ENCODE data around the gene CPEB3.
"Not testable (repeated sequence)": the region's sequence is repeated elsewhere in the genome, so short reads cannot be mapped to it uniquely, and the experiment has no call there.

CPEB3 gene

GRCh38 chr10:92208157-92208720 is 82.6 kb downstream of the CPEB3 start:
- DNase-seq = no peak

DNA sequence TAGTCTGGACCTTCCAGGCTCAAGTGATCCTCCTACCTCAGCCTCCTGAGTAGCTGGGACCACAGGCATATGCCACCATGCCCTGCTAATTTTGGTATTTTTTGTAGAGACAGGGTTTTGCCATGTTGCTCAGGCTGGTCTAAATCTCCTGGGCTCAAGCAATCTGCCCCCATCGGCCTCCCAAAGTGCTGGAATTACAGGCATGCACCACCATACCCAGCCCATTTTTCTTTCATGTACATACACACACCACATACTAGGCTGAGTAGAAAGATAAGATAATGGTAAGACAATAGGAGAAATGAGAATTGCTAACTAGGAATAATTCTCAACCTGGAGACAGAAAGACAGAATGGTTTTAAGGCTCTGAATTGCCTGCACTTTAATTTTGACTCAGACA is 83.8 kb downstream of the CPEB3 start:
- no peak for DNase-seq

- no peak for DNase-seq
Observed at GRCh38 chr10:92203919-92204623, 86.8 kb downstream of the CPEB3 start.

GRCh38 chr10:92202536-92202935 is 88.3 kb downstream of the CPEB3 start:
- no peak for DNase-seq

DNA sequence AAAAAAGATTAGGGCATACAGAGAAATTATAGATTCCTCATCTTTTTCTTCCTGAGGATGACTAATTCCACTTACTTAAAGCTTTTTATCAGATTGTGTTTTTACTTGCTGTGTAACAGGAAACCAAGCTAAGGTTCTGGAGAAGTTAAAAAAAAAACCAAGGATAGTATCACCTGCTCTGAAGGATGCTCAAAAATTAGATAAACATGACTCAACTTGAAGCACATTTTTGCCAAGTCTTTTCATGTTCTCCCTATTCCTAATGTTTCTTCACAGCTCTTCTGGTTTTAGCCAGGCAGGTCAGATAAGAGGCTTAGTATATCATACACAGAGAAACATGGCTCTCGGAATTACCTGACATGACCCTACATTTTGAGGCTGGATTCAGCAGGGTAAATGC is 90.3 kb downstream of the CPEB3 start:
- no peak for DNase-seq

DNA sequence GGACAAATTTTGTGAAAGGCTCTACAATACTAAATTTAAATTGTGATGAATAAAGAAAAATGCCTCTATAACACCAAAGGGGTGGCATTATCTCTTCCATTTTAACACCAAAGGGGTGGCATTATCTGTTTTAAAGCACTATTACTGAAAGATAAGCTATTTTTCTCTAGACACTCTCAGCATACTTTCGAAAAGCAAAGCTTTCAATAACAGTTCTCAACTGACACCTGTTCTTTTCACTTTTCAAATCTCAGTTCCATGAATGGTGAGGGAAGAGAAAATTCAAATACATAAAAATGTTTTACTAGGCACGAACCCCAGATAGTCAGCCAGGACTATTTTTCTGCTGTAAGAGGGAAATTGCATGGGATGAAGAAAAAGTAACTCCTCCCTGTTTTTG is 103.8 kb downstream of the CPEB3 start:
- no peak for DNase-seq

DNA sequence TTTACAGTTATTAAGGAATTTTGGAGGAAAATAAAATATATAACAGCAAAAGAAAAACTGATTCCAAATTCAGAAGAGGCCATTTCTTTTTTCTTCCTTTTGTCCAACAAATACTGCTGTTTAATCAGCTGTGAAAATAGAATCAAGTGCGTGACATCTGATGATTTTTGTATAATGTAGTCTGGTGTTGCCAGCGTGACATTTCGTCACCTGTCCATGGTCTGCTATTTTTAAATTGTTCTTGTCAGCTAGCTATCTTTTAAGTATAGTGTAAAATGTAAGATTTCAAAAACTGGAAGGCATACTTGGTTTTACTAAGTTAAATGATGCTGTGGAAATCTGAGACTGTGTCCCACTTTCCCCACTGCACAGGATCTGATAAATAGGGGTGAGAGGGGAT is 105.9 kb downstream of the CPEB3 start:
- DNase-seq = no peak

GRCh38 chr10:92183199-92183598 is 107.7 kb downstream of the CPEB3 start:
- DNase-seq = no peak

GRCh38 chr10:92181575-92181974 is 109.3 kb downstream of the CPEB3 start:
- DNase-seq = no peak

GRCh38 chr10:92180399-92180798 is 110.5 kb downstream of the CPEB3 start:
- no peak for DNase-seq

DNA sequence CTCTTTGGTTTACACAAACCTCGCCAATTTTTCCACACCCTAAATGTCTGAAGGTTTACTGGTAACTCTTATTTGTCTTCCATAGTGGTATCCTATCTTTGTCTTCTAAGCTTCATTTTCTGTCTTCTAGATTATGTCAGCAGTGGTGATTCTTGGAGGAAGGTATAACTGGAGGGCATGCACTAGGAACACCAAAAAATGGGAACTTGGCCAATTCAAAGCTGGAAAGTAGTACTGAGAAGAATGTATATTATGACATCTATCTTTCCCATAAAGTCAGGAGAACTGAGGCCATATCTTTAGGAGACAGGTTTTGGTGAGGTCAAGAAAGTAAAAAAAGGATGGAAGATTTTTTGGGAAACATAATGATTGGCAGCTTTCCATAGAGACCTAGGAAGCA is 113.3 kb downstream of the CPEB3 start:
- no peak for DNase-seq

DNA sequence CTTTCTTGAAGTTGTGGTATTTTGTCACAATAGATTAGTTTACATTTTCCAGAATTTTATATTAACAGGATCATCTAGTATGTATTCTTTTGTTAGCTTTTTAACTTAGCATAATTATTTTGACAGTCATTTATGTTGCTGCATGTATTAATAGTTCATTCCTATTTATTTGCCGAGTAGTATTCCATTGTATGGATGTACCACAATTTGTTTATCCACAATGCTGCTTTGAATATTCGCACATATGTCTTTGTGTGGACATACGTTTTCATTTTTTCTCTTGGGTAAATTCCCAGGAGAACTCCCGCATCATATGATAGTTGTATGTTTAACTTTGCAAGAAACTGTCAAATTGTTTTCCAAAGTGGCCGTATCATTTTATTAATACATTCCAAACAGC is 115.7 kb downstream of the CPEB3 start:
- no peak for DNase-seq

DNA sequence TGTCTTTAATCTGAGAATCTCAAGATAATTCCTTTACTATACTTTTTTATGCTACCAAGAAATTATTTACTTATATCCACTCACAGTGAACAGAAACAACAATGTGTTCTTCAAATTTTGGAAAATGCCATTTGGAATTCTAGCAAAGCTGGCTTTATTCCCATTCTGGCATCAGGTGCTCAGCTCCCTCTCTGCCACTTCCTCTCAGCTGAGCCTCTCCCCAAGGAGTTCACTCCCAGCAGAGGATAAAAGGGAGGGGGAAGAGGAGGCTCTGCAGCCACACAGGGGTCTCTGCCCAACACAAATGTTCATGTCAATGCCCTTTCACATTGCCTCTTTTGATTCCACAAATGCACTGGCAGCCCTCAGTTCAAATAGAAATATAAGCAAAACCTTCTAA is 116.9 kb downstream of the CPEB3 start:
- DNase-seq = no peak

DNA sequence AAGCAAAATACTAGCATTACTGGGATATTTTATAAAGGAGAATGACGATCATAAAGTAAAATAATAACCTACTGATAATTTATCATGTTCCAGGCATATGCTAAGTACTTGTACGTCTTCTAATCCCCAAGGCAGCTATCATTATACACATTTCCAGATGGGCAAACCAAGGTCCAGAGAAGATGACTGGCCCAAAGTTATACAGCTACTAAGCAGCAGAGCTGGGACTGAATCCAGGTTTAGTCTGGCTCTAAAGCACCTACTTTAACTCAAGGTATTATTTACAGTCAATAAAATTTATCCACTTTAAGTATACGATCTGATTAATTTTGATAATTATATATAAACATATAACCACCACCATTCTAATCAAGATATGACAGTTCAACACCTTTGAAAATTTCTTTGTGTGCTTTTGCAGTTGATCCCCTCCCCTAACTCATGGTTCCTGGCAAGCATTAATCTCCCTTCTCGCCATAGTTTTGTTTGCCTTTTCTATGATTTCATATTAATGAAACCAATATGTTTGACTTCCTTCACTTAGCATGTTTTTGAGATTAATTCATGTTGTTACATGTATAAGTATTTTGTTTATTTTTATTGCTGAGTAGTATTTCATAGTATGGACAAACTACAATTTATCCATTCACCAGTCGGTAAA is 126.7 kb downstream of the CPEB3 start:
- DNase-seq = no peak

- no peak for DNase-seq
Observed at GRCh38 chr10:92162541-92162940, 128.3 kb downstream of the CPEB3 start.

GRCh38 chr10:92156874-92157773 is 133.8 kb downstream of the CPEB3 start:
- no peak for DNase-seq

- DNase-seq = no peak
Observed at GRCh38 chr10:92150823-92151222, 140.1 kb downstream of the CPEB3 start.

DNA sequence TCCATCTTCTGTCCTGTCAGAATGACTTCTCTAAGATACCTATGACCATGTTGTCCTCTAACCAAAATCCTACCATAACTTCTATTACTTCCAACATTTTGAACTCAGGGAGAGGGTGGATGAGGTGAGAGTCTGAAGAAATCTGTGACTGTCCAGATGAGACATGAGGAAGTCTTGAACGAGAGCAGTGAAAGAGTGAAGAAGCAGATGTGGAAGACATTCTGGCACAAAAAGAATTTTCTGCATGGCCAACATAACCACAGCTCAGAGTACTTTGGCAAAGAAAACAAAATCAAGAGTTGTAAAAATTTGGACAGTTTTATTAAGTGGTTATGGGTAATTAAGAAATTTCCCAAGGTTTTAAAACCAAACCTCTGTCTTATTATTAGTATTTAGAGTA is 141.6 kb downstream of the CPEB3 start:
- no peak for DNase-seq

- DNase-seq = no peak
Observed at GRCh38 chr10:92146781-92147180, 144.1 kb downstream of the CPEB3 start.

- DNase-seq = no peak
Observed at GRCh38 chr10:92146107-92146506, 144.8 kb downstream of the CPEB3 start.

GRCh38 chr10:92142949-92143348 is 147.9 kb downstream of the CPEB3 start:
- DNase-seq = no peak

- DNase-seq = no peak
Observed at GRCh38 chr10:92142512-92142911, 148.4 kb downstream of the CPEB3 start.

DNA sequence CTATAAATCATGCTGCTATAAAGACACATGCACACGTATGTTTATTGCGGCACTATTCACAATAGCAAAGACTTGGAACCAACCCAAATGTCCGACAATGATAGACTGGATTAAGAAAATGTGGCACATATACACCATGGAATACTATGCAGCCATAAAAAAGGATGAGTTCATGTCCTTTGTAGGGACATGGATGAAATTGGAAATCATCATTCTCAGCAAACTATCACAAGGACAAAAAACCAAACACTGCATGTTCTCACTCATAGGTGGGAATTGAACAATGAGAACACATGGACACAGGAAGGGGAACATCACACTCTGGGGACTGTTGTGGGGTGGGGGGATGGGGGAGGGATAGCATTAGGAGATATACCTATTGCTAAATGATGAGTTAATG is 149.7 kb downstream of the CPEB3 start:
- DNase-seq = not testable (repeated sequence)
